Breast epithelium (tissue), 3 donors: ENCODE data around the gene PRDM1.

Experiments used
- POLR2A ChIP-seq: fragments of 450-650 bp; IDR thresholded peaks from one replicate; pipeline ENCODE4 v1.6.1; 2016; ENCODE audit warnings: antibody characterized with exemption, mild to moderate bottlenecking, moderate library complexity
- POLR2AphosphoS5 ChIP-seq, 3 donors: sonication (generic); formaldehyde crosslinking; IDR thresholded peaks; one replicate each; pipeline ENCODE4 v1.6.1; 2017; ENCODE audit warnings: antibody characterized with exemption in 3 of 3
- TF ChIP-seq, protein P1 (sequence below), 3 donors: fragments of 450-650 bp; IDR thresholded peaks; one replicate each; pipeline ENCODE4 v1.5.1; 2016 to 2017; ENCODE audit warnings: antibody characterized with exemption in 3 of 3, mild to moderate bottlenecking in 3 of 3, moderate library complexity in 3 of 3

DNA sequence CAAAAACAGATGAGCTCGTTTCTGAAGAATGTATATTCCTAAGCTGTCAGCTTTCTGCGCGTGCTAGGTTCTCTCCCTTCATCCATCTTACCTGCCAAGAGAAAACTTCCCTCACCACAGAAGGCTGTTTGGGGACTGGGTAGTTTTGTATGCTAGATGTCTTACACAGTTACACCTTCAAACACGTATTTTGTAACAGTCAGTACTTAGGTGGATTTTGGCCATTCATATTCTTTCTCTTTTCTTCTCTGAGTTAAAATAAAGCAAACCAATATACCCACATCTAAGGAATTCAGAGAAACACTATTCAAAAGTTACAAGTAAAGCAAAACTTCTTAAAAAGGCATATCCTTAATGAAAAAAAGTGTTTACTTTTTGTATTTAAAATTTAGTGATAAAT lies 35.6 kb upstream of the PRDM1 start:
- TF ChIP-seq POLR2AphosphoS5 (IDR thresholded peaks at IDR 0.05) (no peak), POLR2A (no peak)
- TF ChIP-seq, protein P1, sequence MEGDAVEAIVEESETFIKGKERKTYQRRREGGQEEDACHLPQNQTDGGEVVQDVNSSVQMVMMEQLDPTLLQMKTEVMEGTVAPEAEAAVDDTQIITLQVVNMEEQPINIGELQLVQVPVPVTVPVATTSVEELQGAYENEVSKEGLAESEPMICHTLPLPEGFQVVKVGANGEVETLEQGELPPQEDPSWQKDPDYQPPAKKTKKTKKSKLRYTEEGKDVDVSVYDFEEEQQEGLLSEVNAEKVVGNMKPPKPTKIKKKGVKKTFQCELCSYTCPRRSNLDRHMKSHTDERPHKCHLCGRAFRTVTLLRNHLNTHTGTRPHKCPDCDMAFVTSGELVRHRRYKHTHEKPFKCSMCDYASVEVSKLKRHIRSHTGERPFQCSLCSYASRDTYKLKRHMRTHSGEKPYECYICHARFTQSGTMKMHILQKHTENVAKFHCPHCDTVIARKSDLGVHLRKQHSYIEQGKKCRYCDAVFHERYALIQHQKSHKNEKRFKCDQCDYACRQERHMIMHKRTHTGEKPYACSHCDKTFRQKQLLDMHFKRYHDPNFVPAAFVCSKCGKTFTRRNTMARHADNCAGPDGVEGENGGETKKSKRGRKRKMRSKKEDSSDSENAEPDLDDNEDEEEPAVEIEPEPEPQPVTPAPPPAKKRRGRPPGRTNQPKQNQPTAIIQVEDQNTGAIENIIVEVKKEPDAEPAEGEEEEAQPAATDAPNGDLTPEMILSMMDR (IDR thresholded peaks at IDR 0.05), result no peak
